ENCODE results near the gene MYO18A.

- no peak for TF ChIP-seq CTCF (IDR thresholded peaks at IDR 0.05; ENCODE audit: low read length)
- TF ChIP-seq EZH2 (optimal IDR thresholded peaks at IDR 0.05; ENCODE audit: low read depth, low read length), result no peak
- no peak for TF ChIP-seq EZH2phosphoT487 (IDR thresholded peaks at IDR 0.05; ENCODE audit: low read length)
Observed at GRCh38 chr17:29212681-29213121, 32.5 kb upstream of the MYO18A start.
